Osteocyte (in vitro differentiated cells): Measurements from ENCODE around the gene SNCG. TPM values are rescaled to one million over a fixed set of nuclear protein-coding genes. Genes with fewer than 3 reads are reported as not detected.
"Not testable (repeated sequence)": the region's sequence is repeated elsewhere in the genome, so short reads cannot be mapped to it uniquely, and the experiment has no call there.

Experiments used
- DNase-seq: peaks from one replicate; pipeline ENCODE4 v3.0.0; 2021; ENCODE audit warnings: mixed read lengths; ENCODE audit not compliant: unreplicated experiment; ENCODE audit errors: extremely low spot score
- H3K27ac Mint-ChIP-seq: one replicate; pipeline ENCODE4 v1.8.0; 2021; ENCODE audit warnings: mild to moderate bottlenecking, mixed read lengths; ENCODE audit not compliant: unreplicated experiment
- H3K27me3 Mint-ChIP-seq: one replicate; pipeline ENCODE4 v1.8.0; 2021; ENCODE audit warnings: mixed read lengths; ENCODE audit not compliant: unreplicated experiment
- H3K36me3 Mint-ChIP-seq: one replicate; pipeline ENCODE4 v1.8.0; 2021; ENCODE audit warnings: mixed read lengths; ENCODE audit not compliant: unreplicated experiment
- H3K4me1 Mint-ChIP-seq: one replicate; pipeline ENCODE4 v1.8.0; 2021; ENCODE audit warnings: mixed read lengths; ENCODE audit not compliant: unreplicated experiment
- H3K4me3 Mint-ChIP-seq: one replicate; pipeline ENCODE4 v1.8.0; 2021; ENCODE audit warnings: mild to moderate bottlenecking, moderate library complexity, mixed read lengths; ENCODE audit not compliant: unreplicated experiment
- H3K9me3 Mint-ChIP-seq: one replicate; pipeline ENCODE4 v1.8.0; 2021; ENCODE audit warnings: mixed read lengths; ENCODE audit not compliant: unreplicated experiment
- total RNA-seq: library from RNA; stranded (reverse); gene quantifications from 2 replicates; pipeline ENCODE4 v1.2.1, GENCODE V29; 2021
- TF ChIP-seq, protein P1 (sequence below): fragments of 200-600 bp; sonication (generic); IDR thresholded peaks from 2 replicates; pipeline ENCODE4 v1.5.0; 2021; ENCODE audit warnings: antibody characterized with exemption, mild to moderate bottlenecking, moderate library complexity

SNCG gene
- total RNA-seq, 1 donor from 2014 or later: not detected

DNA sequence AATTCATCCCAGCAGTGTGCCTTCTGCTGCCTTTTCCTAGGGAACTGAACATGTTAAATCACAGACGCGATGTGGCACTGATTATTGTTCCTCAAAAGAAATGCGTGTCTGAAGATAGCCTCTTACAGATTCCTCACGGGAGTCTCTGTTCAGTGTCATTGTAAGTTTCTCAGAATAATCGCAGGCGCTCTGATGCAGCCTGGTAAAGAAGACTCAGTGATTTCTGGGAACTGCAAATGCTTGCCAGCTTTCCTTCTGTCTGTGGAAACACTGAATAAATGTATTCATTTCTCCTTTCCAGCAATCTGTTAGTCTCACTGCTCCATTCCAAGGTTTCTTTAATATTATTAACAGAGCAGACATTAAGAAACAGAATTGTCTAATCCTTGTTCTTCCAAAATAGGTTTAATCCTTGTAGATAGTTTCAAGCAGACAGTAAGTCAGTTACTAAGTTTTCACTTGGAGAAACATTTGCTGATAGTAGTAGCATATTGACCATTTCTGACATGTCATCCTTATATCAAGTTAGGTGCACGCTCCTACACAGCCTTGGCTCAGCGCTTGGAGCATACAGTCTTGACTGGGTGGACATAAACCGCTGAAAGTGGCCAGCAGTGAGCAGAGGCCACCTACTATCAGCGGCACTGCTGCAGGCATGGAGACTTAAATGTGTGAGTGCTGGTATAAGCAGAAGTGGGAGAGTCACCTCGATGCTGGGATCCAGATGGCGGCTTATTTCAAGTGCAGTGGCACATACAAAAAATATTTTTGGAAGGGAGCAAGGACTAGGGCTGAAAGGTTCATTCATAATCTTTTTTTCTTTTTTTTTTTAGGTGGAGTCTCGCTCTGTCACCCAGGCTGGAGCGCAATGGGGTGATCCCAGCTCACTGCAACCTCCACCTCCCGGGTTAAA, 28.7 kb upstream of the SNCG start:
- Mint-ChIP-seq H3K9me3 (no peaks in the 10 kb centered on the region), H3K4me1 (no peaks in the 10 kb centered on the region), H3K4me3 (no peak overlapping the region), H3K27ac (no peak overlapping the region), H3K27me3 (no peaks in the 10 kb centered on the region), H3K36me3 (peaks cover 19% of the 10 kb centered on the region)
- TF ChIP-seq, protein P1, sequence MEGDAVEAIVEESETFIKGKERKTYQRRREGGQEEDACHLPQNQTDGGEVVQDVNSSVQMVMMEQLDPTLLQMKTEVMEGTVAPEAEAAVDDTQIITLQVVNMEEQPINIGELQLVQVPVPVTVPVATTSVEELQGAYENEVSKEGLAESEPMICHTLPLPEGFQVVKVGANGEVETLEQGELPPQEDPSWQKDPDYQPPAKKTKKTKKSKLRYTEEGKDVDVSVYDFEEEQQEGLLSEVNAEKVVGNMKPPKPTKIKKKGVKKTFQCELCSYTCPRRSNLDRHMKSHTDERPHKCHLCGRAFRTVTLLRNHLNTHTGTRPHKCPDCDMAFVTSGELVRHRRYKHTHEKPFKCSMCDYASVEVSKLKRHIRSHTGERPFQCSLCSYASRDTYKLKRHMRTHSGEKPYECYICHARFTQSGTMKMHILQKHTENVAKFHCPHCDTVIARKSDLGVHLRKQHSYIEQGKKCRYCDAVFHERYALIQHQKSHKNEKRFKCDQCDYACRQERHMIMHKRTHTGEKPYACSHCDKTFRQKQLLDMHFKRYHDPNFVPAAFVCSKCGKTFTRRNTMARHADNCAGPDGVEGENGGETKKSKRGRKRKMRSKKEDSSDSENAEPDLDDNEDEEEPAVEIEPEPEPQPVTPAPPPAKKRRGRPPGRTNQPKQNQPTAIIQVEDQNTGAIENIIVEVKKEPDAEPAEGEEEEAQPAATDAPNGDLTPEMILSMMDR: no peak
- DNase-seq: no peak

DNA sequence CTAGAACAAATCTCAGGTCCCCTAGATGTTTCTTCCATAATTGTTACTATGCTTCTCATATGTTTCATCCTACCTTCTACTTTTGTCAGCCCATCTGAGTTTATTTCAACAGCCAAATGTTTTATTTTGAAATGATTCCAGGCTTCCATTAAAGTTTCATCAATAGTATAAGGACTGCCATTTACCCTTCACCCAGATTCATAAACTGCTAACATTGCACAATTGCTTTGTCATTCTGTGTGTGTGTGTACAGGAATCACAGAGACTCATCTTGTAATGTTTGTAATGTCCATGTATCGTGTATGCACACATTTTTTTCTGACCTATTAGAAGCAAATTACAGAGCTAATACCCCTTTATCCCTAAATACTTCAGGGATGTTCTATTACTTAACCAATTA, 26.5 kb upstream of the SNCG start:
- Mint-ChIP-seq H3K4me1 (peaks cover 9% of the 10 kb centered on the region), H3K4me3 (no peak overlapping the region), H3K27ac (no peak overlapping the region), H3K27me3 (no peaks in the 10 kb centered on the region), H3K36me3 (peaks cover 19% of the 10 kb centered on the region), H3K9me3 (no peaks in the 10 kb centered on the region)
- DNase-seq: no peak
- TF ChIP-seq, protein P1: no peak

DNA sequence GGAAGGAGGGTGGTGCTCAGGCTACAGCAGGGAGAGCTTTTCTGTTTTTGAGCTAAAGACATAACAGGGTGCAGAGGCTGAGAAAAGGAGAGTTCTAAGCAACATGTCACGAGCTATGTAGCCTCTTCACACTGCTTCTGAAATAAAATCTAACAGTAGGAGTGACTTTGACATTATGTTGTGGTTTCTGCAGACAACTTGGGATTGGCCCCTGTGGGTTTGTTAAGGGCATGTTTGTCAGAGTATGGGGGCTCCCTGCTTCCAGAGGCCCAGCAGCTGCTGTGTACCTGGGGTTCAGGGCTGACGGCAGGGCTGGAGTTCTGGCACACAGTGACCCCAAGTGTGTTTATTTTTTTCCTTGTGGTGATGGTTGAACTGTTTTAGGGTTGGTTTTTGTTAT, 25.7 kb upstream of the SNCG start:
- H3K36me3 Mint-ChIP-seq: peaks cover 19% of the 10 kb centered on the region
- no peaks in the 10 kb centered on the region for H3K9me3 Mint-ChIP-seq
- no peak for DNase-seq
- TF ChIP-seq, protein P1: no peak
- no peak overlapping the region for H3K27ac Mint-ChIP-seq
- no peaks in the 10 kb centered on the region for H3K27me3 Mint-ChIP-seq
- peaks cover 17% of the 10 kb centered on the region for H3K4me1 Mint-ChIP-seq
- H3K4me3 Mint-ChIP-seq: no peak overlapping the region

DNA sequence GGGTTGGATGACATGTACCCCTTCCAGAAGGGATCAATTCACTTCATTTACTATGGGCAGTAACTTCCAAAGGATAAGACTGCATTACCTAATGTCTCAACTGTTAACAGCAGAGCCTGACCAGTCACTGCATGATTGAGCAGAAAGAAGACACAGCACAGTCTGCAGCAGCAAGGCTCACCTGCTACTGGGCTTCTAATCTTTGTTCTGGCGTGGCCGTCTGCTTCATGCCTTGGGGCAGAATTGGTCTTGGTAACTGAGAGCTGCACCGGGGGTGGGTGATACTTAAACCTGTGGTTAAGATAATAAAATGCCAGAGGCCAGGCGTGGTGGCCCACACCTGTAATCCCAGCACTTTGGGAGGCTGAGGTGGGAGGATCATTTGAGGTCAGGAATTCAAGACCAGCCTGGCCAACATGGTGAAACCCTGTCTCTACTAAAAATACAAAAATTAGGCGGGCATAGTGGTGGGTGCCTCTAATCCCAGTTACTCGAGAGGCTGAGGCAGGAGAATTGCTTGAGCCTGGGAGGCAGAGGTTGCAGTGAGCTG, 24.2 kb upstream of the SNCG start:
- not testable (repeated sequence) for H3K4me3 Mint-ChIP-seq, H3K27me3 Mint-ChIP-seq, H3K9me3 Mint-ChIP-seq, H3K27ac Mint-ChIP-seq
- DNase-seq: peak; percentile 66
- H3K36me3 Mint-ChIP-seq: peaks cover 17% of the 10 kb centered on the region
- peaks cover 17% of the 10 kb centered on the region for H3K4me1 Mint-ChIP-seq

DNA sequence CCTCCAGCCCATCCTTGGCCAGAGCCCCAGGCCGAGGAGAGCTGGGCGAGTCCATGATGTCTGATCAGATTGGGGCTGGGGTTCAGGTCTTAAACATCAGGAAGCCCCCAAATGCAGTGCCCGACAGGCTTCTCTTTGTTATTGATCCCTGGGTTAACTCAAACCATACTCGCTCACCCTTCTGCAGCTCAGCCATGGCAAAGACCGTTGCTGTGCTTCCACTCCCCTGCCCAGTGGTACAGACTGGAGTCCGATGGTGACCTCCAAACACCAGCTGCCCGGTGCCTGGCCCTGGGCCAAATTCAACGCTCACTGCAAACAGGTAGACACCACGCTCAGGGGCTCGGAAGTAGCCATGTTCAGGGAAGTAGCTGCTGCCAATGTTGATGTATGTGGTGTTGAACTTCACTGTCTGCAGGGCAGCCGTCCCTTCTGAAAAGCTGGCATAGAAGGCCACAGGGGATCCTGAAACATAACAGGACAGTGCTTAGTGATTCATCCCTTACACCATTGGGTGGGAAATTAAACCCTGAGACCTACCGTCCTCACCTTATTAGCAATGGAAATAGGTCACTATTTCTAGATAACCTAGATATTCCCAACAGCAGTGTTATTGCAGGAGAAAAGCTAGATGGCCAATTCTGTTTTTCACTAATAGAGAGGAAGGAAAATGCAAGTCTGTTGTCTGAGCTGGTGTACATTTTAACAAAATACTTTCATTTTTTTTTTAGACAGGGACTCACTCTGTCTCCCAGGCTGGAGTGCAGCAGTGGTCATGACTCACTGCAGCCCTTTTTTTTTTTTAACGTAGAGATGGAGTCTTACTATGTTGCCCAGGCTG, 21.5 kb upstream of the SNCG start:
- Mint-ChIP-seq H3K36me3 (peaks cover 4% of the 10 kb centered on the region), H3K27ac (peak overlapping the region; percentile 59), H3K9me3 (no peaks in the 10 kb centered on the region), H3K4me1 (peaks cover 19% of the 10 kb centered on the region), H3K4me3 (no peak overlapping the region), H3K27me3 (no peaks in the 10 kb centered on the region)
- DNase-seq: peak; percentile 82
- TF ChIP-seq, protein P1: no peak
